Lower leg skin (tissue), 3 donors: ENCODE results near the gene GALNT2.

Experiments
- CTCF ChIP-seq, 3 donors: fragments of 450-650 bp; IDR thresholded peaks; one replicate each; pipeline ENCODE4 v1.5.1; 2016; ENCODE audit warnings: antibody characterized with exemption in 3 of 3, mild to moderate bottlenecking in 3 of 3, moderate library complexity in 2 of 3
- POLR2A ChIP-seq, 2 donors: fragments of 450-650 bp; IDR thresholded peaks; one replicate each; pipeline ENCODE4 v1.6.1; 2016 to 2017; ENCODE audit warnings: antibody characterized with exemption in 2 of 2, mild to moderate bottlenecking in 1 of 2, moderate library complexity in 1 of 2

- TF ChIP-seq POLR2A (IDR thresholded peaks at IDR 0.05) (no peak), CTCF (IDR thresholded peaks at IDR 0.05) (no peak)
These were observed 77.9 kb downstream of the GALNT2 start for GRCh38 chr1:230144758-230145504.
